Left kidney (tissue), 2 donors: ENCODE data around the gene CFAP221. TPM values are rescaled to one million over a fixed set of nuclear protein-coding genes. Genes with fewer than 3 reads are reported as not detected.

Experiments used
- DNase-seq: peaks from one replicate; pipeline ENCODE4 v3.0.0-alpha.2; 2013
- polyA plus RNA-seq: library from polyadenylated mRNA; unstranded; fragments of 120-200 nt; gene quantifications from one replicate; pipeline ENCODE4 v1.2.1, GENCODE V29; 2013; ENCODE audit not compliant: insufficient read length

CFAP221 gene
- polyA plus RNA-seq, 1 donor = 38.8 TPM

DNA sequence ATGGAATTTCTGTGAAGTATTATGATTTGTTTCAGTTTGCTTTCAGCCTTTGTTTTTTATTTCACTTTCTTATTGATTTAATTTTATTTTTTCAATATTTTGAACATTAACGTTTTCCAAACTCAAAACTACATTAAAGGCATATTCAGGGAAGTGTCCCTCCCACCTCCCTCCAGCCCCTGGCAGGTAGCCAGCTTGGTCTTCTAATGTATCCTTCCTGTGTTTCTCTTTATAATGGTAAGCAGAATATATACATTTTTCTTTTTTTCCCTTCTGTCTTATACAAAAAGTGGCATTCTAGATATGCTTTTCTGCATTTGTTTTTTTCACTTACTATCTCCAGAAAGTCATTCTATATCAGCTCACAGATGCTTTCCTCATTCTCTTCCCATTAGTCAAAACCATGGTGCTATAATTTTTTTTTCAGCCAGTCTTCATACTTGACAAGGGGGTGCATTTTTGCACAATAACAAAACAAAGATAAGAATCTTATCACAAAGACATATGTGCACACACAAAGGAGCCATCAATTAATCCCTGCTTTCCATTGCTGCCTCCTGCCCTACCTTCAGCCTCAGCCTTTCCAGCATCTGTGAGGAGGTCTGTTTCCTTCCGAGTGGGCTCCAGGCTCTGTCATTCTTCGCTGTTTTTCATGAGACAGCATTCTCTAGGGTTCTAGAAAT is 101.1 kb downstream of the CFAP221 start:
- no peak for DNase-seq

GRCh38 chr2:119646149-119646548 is 101.9 kb downstream of the CFAP221 start:
- no peak for DNase-seq

DNA sequence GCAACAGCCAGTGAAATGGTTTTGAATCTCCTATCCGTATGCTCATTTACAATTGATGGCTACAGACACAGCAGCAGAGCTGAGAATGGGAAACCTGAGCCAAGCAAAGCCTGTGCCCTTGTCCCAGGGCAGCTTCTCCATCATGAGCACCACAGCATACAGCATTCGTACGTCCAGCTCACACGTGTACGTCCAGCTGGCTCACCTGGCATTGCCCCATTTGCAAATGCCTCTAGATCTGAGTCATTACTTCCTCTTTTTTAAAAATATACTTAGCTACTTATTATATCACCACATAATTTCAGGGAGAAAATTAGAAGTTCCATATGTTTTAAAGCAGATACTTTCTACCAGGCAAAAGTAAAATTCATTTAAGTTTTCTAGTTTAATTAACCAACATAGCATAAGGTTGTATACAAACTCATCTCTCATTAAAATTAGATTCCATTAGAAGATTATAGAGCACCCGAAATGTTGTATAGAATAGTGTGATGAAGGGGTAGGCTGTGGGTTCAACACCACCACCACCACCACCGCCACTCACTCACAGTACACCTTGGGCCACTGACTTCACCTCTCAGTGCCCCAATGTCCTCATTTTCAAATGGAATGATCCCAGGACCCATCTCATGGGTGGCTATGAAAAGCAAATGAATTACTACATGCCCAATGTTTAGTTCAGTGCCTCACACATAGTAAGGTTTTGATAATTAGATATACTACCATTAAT is 103.4 kb downstream of the CFAP221 start:
- no peak for DNase-seq

GRCh38 chr2:119649364-119649917 is 105.2 kb downstream of the CFAP221 start:
- DNase-seq = no peak

- DNase-seq = no peak
Observed at GRCh38 chr2:119650206-119650605, 106.0 kb downstream of the CFAP221 start.

GRCh38 chr2:119650846-119651370 is 106.7 kb downstream of the CFAP221 start:
- no peak for DNase-seq

- no peak for DNase-seq
Observed at GRCh38 chr2:119657466-119658145, 113.4 kb downstream of the CFAP221 start.

GRCh38 chr2:119659601-119660342 is 115.5 kb downstream of the CFAP221 start:
- DNase-seq = no peak

- DNase-seq = no peak
Observed at GRCh38 chr2:119660343-119660658, 116.1 kb downstream of the CFAP221 start.

DNA sequence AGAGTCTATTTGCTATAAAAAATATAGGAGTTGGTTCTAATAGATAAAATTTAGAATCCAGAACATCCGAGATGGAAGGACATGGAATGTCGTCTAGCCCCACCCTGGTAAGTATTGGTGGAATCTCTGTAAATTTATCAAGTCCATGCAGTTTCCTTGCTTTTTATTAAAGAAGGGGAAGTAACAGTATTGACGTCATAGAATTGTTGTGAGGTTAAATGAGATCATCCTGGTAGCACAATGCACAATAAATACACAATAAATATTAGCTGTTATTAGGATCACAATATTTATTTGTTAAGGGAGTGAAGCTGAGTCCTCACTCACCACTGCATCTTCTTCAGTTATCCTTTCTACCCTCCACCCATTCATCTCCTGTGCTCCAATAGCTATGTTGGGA is 118.0 kb downstream of the CFAP221 start:
- DNase-seq = no peak

GRCh38 chr2:119668546-119668945 is 124.3 kb downstream of the CFAP221 start:
- no peak for DNase-seq

DNA sequence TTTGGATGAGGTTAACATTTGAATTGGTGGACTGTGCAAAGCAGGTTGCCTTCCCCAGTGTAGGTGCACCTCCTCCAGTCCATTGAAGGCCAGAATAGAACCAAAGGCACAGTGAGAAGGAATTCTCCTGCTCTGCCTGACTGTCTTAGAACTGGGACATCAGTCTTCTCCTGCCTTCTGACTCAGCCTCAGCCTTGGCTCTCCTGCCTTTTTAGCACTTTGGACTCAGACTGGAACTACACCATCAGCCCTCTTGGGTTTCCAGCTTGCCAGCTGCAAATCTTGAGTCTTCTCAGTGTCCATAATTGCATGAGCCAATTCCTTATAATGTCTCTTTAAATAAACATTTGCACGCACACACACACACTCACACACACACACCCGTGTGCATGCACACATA is 126.8 kb downstream of the CFAP221 start:
- DNase-seq = no peak

DNA sequence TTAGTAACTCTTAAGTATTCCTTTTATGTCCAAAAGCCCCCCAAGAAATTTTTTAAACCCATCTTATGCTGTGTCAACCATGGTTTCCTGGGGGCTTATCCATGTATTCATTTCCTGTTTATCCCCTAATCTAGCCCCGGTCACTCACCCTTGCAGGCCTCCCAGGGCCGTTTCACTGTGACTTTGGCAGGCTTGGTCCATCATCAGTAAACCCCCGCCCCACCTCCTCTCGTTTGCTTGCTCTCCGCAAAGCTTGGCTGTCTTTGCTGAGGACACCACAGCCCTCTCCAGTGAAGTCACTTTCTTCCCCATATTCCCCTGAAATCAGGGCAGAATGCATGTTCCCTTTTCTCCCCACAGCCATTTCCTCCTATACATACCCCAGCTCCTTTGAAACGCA is 127.5 kb downstream of the CFAP221 start:
- DNase-seq = no peak

DNA sequence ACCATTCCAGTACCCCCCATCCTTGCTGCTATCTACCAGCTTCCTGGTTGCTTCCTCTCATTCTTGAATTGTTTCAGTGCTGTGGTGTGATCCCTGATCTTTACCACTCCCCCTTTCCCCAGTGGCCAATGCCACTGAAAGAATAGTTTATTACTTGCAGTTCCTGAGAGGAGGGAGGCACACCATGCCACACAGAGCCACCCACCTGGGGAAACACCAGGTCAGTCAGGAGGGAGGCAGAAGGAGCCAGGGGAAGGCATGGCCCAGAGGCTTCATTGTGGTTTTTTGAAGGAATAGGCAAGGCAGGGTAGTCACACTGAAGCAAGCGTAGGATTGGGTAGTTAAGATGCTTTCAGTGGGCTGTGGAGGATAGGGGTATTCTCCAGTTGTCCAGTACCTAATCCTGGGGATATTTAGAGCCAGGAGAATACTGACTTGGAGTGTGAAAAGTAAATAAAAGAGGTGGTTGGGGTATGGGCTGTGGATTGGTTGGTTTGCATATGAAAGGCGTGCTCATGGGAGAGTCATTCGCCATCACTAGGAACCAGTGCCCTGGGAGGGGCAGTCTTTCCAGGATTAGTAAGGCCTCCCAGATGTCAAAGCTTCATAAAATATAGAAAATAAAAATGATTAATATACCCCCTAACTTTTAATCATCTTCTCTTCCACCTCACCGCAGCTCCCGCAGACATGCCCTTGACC is 128.1 kb downstream of the CFAP221 start:
- DNase-seq = no peak

DNA sequence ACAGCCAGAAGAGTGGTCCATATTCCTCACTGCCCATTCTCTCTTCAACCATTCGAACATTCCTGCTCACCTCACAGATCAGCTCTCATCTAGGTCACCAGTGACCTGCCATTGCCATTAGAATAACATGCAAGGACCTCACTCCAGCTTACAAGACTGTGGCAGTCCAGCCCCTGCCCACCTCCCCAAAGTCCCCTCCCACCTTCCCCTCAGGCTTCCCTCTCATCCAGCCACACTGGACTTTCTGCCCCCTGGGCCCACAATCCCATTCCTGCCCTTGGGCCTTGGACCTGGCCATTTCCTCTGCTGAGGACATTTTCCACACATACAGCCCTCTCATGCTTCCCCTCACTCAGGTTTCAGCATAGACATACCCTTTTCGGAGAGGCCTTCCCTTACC is 129.5 kb downstream of the CFAP221 start:
- DNase-seq = no peak

GRCh38 chr2:119674711-119675500 is 130.7 kb downstream of the CFAP221 start:
- no peak for DNase-seq

DNA sequence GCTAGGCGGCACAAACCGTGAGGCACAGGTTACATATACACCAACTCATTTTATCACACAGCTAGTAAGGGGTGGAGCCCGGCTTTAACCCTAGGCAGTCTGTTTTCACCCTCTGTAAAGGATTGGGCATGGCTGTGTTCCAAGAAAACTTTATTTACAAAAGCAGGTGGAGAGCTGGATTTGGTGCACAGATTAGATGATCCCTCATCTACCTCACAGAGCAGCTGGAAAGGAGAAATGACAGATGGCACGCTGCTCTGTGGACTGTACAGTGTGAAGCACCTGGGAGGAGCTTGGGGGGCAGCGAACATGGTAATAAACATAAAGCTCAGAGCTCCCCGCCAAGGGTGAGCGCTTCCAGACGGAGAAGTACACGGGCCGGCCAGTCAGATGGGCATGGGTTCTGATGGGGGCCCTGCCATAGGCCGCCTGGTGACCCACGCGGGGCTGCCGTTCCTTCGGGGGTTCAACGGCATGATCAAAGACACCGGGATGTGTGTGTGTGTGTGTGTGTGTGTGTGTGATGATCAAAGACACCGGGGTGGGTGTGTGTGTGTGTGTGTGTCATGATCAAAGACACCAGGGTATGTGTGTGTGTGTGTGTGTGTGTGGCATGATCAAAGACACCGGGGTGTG is 133.9 kb downstream of the CFAP221 start:
- DNase-seq = no peak

DNA sequence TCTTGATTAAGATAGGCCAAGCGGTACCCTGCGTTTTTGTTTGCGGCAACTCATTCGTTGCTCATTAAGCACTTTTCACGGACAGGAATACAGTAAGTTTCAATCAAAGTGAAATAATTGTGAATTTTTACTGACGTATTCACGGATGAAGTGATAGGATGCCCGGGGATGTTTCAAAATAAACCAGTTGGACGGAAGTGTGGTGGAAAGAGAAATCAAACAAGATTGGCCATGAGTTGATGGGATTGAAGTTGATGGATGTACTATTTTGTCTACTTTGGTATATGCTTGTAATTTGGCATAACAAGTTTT is 135.2 kb downstream of the CFAP221 start:
- no peak for DNase-seq

- no peak for DNase-seq
Observed at GRCh38 chr2:119679846-119680245, 135.6 kb downstream of the CFAP221 start.

DNA sequence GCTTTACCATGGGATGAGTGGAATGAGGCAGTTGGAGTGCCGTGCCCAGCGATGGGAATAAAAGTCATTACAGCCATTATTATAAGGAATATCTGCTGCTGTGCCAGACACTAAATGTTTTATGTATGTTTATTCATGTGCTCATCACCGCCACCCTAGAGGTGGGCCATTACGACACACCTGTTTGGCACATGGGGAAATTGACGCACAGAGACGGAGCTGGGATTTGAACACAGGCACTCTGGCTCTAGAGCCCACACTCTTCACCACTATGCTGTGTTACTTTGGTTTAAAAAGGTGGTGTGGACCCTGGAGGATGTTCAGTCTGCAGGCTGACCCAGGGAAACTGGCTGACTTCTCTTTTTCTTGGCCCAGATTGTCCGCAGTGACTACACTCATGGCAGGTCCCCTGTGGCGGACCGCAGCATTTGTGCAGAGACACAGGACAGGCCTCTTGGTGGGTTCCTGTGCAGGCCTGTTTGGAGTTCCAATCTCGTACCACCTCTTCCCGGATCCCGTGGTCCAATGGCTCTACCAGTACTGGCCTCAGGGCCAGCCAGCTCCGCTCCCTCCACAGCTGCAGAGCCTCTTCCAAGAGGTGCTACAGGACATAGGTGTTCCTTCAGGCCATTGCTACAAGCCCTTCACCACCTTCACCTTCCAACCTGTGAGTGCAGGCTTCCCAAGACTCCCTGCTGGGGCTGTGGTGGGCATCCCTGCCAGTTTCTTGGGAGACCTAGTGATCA is 136.4 kb downstream of the CFAP221 start:
- no peak for DNase-seq
